ENCODE results near the gene GATAD2A.
"Not testable (repeated sequence)": the region's sequence is repeated elsewhere in the genome, so short reads cannot be mapped to it uniquely, and the experiment has no call there.

GATAD2A gene

GRCh38 chr19:19468424-19469050 is 63.1 kb downstream of the GATAD2A start:
- peak; percentile 17 for DNase-seq

- DNase-seq, result no peak
Observed at GRCh38 chr19:19470579-19470978, 65.1 kb downstream of the GATAD2A start.

- no peak for DNase-seq
Observed at GRCh38 chr19:19471682-19472081, 66.2 kb downstream of the GATAD2A start.

- not testable (repeated sequence) for DNase-seq
Observed at GRCh38 chr19:19472106-19472505, 66.6 kb downstream of the GATAD2A start.

DNA sequence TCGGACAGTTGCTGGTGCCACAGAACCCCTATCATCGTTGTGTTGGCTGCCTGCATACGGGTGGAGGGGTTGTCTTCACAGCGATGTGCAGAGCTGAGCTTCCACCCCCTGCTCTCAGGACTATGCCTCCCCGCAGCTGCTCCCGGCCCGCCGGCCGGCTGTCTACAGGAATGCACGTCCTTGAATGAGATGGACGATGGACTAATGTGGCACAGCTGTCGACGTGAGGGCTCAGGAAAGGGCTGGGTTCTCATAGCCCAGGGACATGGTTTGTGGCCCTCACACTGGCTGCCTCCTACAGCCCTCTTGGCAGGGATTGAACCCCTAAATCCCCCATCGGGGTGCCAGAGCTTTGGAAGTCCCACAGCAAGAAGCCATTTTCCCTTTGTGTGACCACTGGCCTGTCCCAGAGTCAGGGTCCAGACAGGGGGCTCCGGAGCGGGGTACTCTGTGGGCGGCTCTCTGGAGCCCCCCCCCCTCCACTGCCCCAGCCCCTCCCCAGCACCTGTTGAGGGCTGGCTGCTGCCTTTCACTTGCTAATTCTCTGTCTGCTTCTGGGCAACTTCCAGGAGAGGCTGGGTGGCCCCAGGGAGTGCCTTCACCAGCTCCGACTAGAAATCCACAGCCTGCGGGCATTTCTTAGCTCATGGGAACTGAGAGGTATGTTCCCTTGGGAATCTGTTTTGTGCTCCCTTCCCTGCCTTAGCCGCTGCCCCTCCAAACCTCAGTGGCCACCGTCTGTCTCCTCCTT is 69.7 kb downstream of the GATAD2A start:
- no peak for DNase-seq

DNA sequence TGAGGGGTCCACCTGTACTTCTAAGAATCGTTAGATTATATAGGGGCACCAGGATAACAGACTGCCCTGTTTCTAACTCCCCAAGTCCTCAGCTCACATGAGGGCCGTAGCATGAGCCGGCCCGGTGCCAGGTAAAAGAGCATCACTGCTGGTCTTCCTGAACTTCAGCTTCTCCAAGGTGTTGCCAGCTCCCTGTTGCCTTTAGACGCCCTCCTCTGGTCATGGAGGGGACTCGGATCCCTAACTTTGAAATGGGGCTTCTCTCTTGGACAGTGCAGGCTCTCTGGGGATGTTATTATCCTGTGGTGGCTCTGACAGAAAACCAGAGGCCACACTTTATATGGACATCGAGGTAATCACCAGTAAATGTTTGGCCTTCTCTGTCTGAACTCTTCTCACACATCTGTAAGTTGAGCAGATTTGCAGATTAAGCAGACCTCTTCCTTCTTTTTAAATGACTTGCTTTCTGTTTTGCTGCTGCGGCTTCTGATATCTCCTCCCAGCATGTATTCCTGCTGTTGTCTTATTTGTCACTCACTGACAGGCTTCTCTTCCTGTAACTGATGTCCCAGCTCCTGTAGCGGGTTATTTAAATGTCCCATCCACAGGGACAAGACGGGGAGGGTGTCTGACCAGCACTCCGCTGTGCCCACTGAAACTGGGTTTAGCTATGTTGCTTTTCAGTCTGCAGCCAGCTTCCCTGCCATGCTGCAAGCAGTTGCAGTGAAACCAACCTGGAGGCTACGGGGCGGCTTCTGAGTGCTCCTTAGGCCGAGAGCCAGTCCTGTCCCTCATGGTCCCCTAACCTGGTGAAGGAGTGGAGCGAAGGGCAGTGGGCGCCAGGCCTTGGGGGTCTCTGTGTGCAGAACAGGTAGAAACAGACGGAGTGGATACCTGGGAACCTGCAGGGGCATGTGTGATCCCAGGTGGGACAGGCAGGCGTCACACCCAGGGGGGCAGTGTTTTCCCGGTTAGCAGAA is 70.7 kb downstream of the GATAD2A start:
- no peak for DNase-seq

DNA sequence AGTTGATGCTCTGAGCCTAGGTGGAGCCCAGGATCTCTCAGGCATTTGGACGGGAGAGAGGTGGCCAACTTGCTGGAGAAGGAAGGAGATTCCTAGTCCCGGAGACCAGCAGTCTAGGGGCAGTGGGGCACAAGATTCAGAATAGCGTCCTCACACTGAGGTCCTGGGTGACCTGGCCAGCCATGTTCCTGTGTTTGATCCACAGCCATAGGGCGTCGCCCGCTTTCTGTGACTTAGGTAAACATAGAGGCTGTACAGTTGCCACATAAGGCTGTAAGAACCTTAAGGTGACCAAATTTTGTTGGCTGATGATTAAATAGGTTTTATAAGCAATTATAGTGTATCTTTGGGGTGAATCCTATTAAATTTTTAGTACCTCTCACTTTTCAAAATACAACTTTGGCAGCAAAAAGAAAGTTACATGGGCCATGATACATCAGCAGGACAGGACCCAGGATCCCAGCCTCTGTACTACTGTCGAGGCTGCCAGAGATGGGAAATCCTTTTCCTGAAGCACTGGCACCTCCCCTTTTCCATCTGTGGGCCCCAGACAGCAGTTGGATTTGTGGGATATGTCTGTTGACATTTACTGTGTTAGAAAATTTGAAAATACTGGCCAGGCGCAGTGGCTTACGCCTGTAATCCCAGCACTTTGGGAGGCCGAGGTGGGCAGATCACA is 72.4 kb downstream of the GATAD2A start:
- no peak for DNase-seq

DNA sequence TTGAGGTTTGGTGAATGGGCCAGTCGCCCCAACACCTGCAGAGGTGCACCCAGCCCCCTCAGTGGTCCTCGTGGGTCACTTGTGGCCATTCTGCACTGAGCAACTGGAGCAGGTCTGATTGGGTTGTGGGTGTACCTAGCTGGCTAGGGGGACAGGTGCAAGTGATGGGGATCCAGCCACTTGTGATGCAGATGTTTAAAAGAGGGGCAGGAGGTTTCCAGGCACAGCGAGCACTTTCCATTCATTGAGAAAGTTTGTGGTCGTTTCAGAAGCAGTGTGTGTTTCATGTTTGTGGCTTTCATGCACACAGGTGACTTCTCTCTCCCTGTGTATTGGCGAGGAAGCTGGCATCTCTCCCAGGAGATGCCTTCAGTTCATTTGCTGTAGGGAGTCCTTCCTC is 75.2 kb downstream of the GATAD2A start:
- no peak for DNase-seq

GRCh38 chr19:19482809-19483596 is 77.5 kb downstream of the GATAD2A start:
- no peak for DNase-seq

GRCh38 chr19:19485161-19485997 is 79.9 kb downstream of the GATAD2A start:
- DNase-seq, result no peak

DNA sequence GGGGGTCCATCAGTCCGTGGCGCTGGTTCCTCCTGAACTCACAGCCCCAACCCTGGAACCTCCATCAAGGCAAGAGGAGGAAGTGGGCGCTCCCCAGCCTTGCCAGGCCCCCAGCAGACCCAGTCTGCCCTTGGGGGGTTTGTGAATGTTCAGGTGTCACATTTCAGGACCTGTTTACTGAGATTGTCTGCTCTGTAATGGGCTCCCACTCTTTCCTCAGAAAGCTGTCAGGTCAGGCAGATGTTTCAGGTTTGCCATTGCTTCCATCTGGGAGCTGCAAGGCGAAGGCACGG is 80.5 kb downstream of the GATAD2A start:
- no peak for DNase-seq

GRCh38 chr19:19486343-19487076 is 81.0 kb downstream of the GATAD2A start:
- no peak for DNase-seq

- DNase-seq, result no peak
Observed at GRCh38 chr19:19487077-19487949, 81.8 kb downstream of the GATAD2A start.

DNA sequence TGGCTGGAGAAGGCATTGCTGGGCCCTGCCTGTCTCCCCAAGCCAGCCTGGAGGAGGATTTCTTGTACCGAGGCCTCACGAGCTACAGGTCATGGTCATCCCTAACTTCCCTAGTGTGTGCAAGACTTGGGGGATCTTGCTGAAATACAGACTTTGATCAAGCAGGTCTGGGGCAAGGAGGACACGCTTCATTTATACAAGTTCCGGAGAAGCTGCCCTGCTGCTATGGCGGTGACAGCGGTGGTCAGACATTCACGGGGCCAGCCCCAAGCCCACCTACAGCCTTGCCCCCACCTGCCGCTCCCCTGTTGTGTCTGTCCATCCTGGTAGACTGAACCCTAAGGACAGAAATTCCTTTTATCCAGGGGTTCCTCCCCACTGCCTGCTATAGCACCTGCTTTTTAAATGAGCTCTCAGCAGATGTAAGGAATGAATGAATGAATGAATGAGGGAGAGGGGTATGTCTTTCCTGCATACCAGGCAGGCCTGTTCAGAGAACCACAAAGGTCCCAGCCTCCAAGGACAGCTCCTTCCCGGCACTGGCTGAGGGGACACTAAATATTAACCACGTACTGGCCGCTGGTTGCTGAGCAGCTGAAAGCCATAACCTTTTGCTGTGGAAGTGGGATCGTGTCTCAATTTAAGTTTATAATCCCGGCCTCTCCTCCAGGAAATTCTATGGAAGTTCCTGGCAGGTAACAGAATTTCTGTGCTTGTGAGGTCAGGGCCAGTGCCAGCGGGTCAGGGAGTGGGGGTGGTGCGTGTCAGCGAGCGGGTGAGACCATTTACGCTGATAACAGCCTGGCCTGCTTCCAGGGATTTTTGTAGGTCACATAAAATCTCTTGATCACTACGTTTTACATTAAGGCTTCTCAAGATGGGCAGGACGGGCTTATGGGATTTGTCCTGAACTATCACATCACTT is 82.7 kb downstream of the GATAD2A start:
- DNase-seq, result no peak

- peak; percentile 97 for DNase-seq
Observed at GRCh38 chr19:19488875-19489690, 83.6 kb downstream of the GATAD2A start.

DNA sequence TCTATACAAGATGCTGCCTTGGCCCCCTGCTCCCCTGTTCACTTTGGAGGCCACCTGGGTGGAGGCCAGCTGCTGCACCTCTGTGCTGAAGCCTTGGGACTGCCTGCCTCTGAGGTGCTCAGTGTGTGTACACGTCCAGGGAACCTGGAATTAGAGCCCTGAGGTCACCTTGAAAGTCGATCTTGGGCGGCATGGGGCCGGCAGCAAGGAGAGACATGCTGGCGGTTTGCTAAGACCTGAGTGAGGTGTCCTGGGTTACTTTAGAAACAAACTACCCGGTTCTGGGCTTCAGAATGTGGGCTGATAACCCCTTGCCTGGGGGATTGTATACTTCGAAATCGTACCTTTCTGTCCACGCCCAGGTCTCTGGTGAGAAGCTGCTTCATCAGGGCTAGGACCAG is 84.3 kb downstream of the GATAD2A start:
- no peak for DNase-seq

- peak; percentile 72 for DNase-seq
Observed at GRCh38 chr19:19490214-19490968, 84.9 kb downstream of the GATAD2A start.

All from HCEC 1CT (cell line).